GM18858 (cell line): Measurements from ENCODE around the gene RNF223.
"Not testable (repeated sequence)": the region's sequence is repeated elsewhere in the genome, so short reads cannot be mapped to it uniquely, and the experiment has no call there.

Experiments used
- ATAC-seq: cut with Tn5 transposase; IDR thresholded peaks from one replicate; pipeline ENCODE4 v1.9.1; 2021; ENCODE audit not compliant: unreplicated experiment

RNF223 gene

DNA sequence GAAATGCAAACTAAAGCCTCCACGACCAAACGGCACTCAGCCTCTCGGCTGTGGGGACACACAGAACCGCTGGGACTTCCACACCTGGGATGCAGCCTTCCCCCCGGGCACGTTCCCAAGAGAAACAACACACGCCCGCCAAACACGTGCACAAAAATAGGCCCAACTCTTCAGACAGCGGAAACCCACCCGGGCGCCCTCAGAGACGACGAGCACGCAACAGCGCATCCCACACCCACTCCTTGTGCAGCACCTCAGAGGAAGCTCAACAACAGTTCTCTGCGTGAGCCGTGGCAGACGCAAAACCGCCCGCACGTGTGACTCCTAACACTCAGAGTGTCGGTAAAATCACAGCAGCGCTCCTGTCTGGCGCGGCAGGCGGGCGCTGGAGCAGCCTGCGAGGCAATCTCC is 36.5 kb upstream of the RNF223 start:
- ATAC-seq, result no peak

- no peak for ATAC-seq
Measured at GRCh38 chr1:1109743-1110142, 35.6 kb upstream of the RNF223 start.

DNA sequence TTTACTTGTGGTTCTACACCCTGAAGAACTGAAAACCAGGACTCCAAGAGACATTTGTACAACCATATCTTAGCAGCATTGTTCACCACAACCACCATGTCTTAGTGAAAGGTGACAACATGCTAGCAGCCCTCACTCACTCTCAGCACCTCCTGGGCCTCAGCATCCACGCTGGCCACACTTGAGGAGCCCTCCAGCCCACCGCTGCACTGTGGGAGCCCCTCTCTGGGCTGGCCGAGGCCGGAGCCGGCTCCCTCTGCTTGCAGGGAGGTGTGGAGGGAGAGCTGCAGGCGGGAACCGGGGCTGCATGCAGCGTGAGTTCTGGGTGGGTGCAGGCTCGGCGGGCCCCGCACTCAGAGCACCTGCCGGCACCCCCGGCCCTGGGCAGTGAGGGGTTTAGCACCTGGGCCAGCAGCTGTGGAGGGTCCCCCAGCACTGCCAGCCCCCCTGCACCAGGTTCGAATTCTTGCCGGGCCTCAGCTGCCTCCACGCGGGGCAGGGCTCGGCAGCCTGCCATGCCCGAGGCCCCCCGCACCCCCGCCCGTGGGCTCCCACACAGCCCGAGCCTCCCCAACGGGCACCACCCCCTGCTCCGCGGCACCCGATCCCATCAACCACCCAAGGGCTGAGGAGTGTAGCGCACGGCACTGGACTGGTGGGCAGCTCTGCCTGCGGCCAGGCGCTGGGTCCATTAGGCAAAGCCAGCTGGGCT is 32.6 kb upstream of the RNF223 start:
- ATAC-seq, result no peak

GRCh38 chr1:1104152-1104551 is 30.0 kb upstream of the RNF223 start:
- ATAC-seq, result not testable (repeated sequence)

DNA sequence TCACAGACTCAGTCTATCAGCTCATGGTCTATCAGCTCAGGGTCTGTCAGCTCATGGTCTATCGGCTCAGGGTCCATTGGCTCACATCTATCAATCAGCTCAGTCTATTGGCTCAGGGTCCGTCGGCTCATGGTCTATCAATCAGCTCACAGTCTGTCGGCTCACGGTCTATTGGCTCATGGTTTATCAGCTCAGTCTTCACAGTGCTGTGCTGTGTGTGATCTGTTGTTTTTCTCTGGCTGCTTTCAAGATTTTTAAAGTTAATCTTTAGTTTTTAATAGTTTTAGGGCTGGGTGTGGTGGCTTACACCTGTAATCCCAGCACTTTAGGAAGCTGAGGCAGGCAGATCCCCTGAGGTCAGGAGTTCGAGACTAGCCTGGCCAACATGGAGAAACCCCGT is 27.4 kb upstream of the RNF223 start:
- ATAC-seq, result no peak

DNA sequence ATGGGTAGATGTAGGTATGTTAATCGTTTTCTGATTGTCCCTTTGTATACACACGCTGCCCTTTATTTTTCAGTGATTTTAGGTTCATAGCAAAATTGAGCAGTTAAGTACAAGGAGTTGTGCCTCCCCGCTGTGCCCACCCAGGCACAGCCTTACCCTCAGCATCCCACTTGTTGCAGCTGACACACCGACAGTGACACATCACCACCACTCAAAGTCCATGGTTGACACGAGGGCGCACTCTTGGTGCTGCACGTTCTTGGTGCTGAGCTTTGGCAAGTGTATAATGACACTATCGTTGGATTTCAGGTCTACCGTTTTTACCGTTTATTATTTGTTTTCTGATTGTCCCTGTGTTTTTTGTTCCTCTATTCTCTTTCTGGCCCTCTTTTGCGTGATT is 26.2 kb upstream of the RNF223 start:
- ATAC-seq, result no peak

GRCh38 chr1:1099506-1100183 is 25.5 kb upstream of the RNF223 start:
- no peak for ATAC-seq

DNA sequence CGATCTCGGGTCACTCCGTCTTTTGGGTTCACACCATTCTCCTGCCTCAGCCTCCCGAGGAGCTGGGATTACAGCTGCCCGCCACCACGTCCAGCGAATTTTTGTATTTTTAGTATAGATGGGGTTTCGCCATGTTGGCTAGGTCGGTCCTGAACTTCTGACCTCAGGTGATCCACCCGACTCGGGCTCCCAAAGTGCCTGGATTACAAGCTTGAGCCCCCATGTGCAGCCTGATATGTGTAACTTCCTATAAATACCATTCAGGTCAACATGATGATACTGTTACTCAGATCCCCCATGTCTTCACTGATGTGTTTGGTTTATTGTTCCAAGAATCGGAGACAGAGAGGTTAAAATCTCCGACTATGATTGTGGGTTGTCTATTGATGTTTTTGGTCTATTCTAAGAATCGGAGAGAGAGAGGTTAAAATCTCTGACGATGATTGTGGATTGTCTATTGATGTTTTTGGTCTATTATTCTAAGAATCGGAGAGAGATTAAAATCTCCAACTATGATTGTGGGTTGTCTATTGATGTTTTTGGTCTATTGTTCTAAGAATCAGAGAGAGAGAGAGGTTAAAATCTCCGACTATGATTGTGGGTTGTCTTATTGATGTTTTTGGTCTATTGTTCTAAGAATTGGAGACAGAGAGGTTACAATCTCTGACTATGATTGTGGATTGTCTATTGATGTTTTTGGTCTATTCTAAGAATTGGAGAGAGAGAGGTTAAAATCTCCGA is 24.7 kb upstream of the RNF223 start:
- ATAC-seq, result no peak

DNA sequence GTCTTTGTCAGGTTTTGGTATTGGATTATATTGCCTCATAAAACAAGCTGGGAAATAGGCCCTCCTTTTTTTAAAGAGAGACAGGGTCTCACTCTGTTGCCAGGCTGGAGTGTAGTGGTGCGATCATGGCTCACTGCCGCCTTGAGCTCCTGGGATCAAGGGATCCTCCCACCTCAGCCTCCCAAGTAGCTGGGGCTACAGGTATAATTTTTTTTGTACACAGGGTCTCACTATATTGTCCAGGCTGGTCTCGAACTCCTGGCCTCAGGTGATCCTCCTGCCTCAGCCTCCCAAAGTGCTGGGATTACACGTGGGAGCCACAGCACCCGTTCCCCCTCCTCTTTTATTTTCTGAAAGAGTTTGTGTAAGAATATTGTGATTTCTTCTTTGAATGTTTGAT is 22.0 kb upstream of the RNF223 start:
- not testable (repeated sequence) for ATAC-seq

GRCh38 chr1:1094981-1095380 is 20.9 kb upstream of the RNF223 start:
- no peak for ATAC-seq

DNA sequence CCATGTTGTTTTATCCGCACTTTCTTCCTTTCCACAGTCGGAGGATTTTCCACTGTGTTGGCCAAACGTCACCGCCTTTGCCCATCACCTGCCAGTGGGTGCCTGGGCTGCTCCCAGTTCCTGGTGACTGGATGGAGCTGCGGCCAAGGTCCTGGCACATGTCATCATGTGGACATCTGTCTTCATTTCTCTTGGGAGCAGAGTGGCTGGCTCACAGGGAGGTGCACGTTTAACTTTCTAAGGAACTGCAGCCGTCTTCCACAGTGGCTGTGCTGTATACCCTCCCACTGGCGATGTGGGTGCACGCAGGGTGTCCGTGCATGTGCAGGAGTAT is 19.5 kb upstream of the RNF223 start:
- no peak for ATAC-seq

DNA sequence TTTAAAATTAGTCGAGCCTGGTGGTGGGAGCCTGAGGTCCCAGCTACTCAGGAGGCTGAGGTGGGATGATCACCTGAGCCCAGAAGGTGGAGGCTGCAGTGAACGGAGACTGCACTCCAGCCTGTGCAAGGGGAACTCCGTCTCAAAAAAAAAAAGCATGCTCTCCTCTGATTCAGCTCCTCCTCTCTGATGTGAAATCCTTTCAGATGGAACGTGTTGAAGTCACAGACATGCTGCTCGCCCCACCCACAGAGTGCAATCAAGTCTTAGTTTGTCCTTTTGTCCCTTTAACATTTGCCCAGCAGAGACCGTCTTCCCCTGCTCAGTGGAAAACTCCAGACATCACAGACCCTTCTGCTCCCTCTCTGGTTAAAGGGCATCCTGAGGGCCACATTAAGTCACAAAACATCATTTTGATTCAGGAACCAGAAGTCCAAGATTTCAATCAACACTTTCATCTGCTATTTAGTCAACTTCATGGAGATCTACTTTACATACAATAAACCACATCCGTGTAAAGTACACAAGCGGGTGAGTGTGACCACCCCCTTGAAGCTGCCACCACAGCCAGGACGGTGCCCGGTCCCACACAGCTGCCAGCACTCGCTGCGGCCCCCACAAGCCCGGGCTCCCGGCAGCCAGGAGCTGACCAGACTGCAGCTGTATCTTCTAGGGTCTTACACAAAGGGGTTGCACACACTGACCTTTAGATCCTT is 18.9 kb upstream of the RNF223 start:
- no peak for ATAC-seq

DNA sequence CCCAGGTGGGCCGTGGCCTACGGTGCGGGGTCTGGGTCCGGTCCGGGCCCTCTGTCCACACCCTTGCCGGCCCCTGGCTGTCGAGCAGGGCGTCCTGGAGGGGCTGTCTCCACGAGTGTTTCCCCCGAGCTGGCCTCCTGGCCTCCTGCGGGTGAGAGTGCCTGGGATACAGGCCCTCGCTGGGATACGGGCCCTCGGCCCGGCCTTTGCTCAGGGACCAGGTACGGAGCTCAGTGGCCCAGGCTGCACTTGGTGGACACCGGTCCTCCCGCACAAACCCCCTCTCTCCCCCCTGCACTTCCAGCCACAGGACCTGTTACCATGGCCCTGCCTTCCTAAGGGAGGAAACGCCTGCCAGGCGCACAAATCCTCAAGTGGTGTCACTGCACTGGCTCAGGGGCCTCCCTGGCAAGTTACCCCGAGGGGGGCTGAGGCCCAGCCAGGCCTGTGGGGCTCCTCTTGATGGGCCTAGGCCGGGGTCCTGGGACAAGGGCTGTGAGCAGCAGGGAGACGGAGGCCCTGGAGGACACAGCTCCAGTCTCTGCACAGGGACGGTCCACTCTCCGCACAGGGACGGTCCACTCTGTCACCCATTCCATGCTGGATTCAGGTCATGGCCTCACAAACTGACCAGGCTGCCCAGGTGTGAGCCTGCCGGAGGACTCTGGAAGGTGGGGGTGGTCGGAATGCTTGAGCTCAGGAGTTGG is 18.2 kb upstream of the RNF223 start:
- no peak for ATAC-seq

DNA sequence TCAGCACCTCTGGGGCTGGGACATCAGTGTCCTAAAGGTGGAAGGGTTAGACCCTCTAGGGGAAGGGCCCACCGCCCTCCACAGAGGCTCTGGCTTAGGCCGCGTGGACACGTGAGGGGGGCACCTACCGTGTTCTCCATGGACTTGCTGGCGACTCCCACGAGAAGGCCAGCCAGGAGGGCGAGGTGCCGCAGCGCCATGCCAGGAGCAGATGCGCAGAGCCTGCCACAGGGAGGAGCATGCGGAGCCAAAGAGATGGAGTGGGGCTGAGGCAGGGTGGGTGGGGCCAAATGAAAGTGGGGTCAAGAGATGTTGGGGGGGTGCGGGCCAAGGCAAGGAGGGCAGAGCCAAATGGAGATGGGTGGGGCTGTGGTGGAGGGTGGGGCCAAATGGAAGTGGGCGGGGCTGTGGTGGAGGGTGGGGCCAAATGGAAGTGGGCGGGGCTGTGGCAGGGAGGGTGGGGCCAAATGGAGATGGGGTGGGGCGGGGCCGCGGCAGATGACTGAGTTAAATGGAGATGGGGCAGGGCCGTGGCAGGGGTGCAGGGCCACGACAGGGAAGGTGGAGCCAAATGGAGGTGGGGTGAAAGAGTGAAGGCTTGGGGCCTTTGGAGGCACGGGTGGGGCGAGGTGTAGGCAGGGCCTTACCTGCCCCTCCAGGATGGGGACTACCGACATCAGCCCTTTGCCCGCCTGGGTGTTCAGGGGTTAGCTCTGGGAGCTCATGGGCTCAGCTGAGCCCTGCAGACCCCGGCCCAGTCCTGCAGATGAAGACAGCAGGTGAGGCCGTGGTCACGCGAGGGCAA is 17.4 kb upstream of the RNF223 start:
- ATAC-seq, result no peak

- no peak for ATAC-seq
Measured at GRCh38 chr1:1090424-1091343, 16.6 kb upstream of the RNF223 start.

DNA sequence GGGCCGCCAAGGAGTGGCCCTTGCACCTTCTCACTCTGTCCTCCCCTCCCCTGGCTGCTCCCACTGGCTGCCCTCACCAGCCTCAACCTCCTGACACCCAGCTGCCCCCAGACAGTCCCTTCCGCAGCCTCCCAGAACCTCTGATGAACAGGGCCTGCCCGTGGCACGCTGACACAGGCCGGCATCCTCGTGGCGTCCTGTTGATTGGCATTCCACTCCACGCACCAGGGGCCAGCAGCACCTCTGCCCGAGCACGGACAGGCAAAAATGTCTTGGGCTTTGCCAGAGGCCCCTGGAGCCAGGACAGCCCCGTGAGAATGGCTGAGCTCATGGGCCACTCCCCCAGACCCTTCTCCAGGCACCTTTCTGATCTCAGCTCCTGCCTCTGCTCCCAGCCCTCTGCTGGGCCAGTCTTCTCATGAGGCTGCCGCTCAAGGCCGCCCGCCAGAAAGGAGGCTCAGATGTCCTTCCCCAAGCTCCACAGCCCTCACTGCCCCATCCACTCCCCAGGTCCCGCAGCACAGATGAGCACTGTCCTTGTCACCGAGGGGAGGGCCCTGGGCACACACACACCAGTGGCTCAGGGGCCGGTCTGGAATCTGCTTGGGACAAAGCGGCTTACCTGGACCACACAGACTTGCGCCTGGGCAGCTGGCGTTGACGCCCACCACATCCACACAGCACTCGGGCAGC is 15.8 kb upstream of the RNF223 start:
- no peak for ATAC-seq

GRCh38 chr1:1088801-1089680 is 14.9 kb upstream of the RNF223 start:
- ATAC-seq, result no peak
